ENCODE data around the gene LRRN1. TPM values are rescaled to one million over a fixed set of nuclear protein-coding genes. Genes with fewer than 3 reads are reported as not detected.

LRRN1 gene
- total and polyA plus RNA-seq, 9 of the 15 experiments (the other 6 are each of a cell fraction or from before 2014, with no cell fraction given): 0.11 TPM; not detected in 8

DNA sequence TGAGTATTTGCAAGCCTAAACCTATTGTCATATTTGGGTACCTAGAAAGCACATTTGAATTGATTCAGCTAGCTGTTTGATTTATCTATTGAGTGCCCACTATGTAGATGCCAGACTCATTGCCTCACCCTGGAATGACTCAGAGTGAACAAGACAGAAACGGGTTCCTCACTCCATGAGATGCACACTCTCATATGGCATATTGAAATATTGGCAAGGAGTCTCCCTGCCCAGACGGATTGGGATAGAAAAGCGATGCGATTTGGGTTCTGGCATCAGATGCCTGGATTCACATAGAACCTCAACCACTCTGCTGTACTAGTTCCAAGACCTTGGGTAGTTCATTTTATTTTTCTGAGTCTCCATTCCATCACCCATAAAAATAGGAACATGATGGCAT is 22.5 kb downstream of the LRRN1 start (continued):
- TF ChIP-seq ZNF655 (CRISPR knock-in tag; IDR thresholded peaks at IDR 0.05) (no peak), SREBF1 (IDR thresholded peaks at IDR 0.05; ENCODE audit: borderline replicate concordance, low read depth, low read length) (no peak), ZNF324 (CRISPR knock-in tag; IDR thresholded peaks at IDR 0.05) (no peak)

- ATAC-seq (no peak), DNase-seq (ENCODE audit: extremely low read depth in 1 of 4, low spot score in 3 of 4) (no peak), FAIRE-seq (no peak)
- no peak overlapping the region for H3K27ac ChIP-seq (ENCODE audit: extremely low read depth, low read depth, low read length)
- no TSS peak for BruUV-seq (replicated peaks)
- no peaks in the 10 kb centered on the region for H3K36me3 ChIP-seq (ENCODE audit: control insufficient read depth, insufficient read depth, low read length)
- no peak overlapping the region for H3K4me2 ChIP-seq (ENCODE audit: insufficient read depth, low read length)
- no peaks in the 10 kb centered on the region for H3K9me3 ChIP-seq (replicated peaks; ENCODE audit: control insufficient read depth, insufficient read depth, low read depth, low read length)
- in situ Hi-C loops (cut with MboI): no loop called here
- H3K27me3 ChIP-seq (ENCODE audit: control insufficient read depth in 2 of 2, insufficient read depth in 2 of 2, low read length in 2 of 2): no peaks in the 10 kb centered on the region
- H3K9ac ChIP-seq (ENCODE audit: insufficient read depth in 1 of 2, low read depth in 2 of 2, low read length in 2 of 2): no peak overlapping the region
- ChIA-PET POLR2A (no interaction called here), CTCF (ENCODE audit: low intra/inter-chr PET ratio) (no interaction called here)
- intact Hi-C loops (cut with micrococcal nuclease): no loop called here
- no peaks in the 10 kb centered on the region for H4K20me1 ChIP-seq (replicated peaks; ENCODE audit: control insufficient read depth, insufficient read depth, low read length)
- H3K79me2 ChIP-seq (ENCODE audit: control insufficient read depth, insufficient read depth, low read length): no peaks in the 10 kb centered on the region
- no peaks in the 10 kb centered on the region for H3K9me1 ChIP-seq (ENCODE audit: control insufficient read depth, insufficient read depth, low read length)
- H2AFZ ChIP-seq (ENCODE audit: low read depth, low read length): no peak overlapping the region
- no peak overlapping the region for H3K4me3 ChIP-seq
- WGBS (ENCODE audit: insufficient coverage, low coverage, missing lambda C conversion rate): 0% methylated on average over 3 of the region's 3 CpGs
- TF ChIP-seq PKNOX1 (IDR thresholded peaks at IDR 0.05) (no peak), SMARCB1 (IDR thresholded peaks at IDR 0.05; ENCODE audit: insufficient read length, low read depth) (no peak), THRAP3 (IDR thresholded peaks at IDR 0.05; ENCODE audit: borderline replicate concordance) (no peak), ILF3 (IDR thresholded peaks at IDR 0.05; ENCODE audit: borderline replicate concordance) (no peak), ZNF3 (CRISPR knock-in tag; IDR thresholded peaks at IDR 0.05) (no peak), ZBTB9 (CRISPR knock-in tag; IDR thresholded peaks at IDR 0.05) (no peak), JUN (IDR thresholded peaks at IDR 0.05; ENCODE audit: borderline replicate concordance, low read depth, low read length) (no peak), JUN (CRISPR knock-in tag; IDR thresholded peaks at IDR 0.05; ENCODE audit: borderline replicate concordance) (no peak), NELFE (IDR thresholded peaks at IDR 0.05; ENCODE audit: insufficient read depth, insufficient read length) (no peak), KDM1A (IDR thresholded peaks at IDR 0.05) (no peak), TCFL5 (CRISPR knock-in tag; conservative IDR thresholded peaks at IDR 0.05) (no peak)
- H3K4me1 ChIP-seq (replicated peaks in 1 of 2; ENCODE audit: control insufficient read depth in 2 of 2, insufficient read depth in 2 of 2, low read length in 2 of 2): no peaks in the 10 kb centered on the region
These were observed 25.8 kb downstream of the LRRN1 start for GRCh38 chr3:3825035-3825434.
